Measurements from ENCODE around the gene GOLGA6L25. TPM values are rescaled to one million over a fixed set of nuclear protein-coding genes. Genes with fewer than 3 reads are reported as not detected.

The GOLGA6L25 gene, protein sequence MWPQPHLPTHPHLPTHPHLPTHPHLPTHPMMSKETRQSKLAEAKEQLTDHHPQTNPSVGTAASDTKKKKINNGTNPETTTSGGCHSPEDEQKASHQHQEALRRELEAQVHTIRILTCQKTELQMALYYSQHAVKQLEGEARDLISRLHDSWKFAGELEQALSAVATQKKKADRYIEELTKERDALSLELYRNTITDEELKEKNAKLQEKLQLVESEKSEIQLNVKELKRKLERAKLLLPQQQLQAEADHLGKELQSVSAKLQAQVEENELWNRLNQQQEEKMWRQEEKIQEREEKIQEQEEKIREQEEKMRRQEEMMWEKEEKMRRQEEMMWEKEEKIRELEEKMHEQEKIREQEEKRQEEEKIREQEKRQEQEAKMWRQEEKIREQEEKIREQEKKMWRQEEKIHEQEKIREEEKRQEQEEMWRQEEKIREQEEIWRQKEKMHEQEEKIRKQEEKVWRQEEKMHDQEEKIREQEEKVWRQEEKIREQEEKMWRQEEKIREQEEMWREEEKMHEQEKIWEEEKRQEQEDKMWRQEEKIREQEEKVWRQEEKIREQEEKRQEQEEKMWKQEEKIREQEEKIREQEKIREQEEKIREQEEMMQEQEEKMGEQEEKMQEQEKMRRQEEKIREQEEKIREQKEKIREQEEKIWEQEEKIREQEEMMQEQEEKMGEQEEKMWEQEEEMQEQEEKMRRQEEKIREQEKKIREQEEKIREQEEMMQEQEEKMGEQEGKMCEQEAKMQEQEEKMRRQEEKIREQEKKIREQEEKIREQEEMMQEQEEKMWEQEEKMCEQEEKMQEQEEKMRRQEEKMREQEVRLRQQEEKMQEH
- not detected in 2 replicates for total RNA-seq

DNA sequence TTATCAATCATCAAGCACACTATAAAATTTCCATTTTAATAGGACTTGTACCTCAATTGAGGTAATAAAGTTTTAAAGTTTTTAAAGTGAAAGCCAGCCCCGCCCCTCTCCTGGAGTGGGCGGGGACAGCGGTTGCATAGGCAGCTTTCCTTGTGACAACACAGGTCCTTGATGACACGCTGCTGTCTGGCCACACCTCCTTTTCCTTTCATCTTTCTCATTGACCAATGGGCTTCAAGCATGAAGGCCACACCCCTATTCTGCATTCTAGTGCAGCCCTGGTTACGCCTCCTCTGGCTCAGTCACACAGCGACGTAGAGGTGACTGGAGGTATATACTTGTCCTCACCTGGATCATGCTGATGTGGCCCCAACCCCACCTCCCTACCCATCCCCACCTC lies at the start of gene GOLGA6L25:
GOLGA6L25 (plus strand) TSS at position 301 of the 400 bp plus-strand sequence; CDS start at position 362, 61 bp downstream.

DNA sequence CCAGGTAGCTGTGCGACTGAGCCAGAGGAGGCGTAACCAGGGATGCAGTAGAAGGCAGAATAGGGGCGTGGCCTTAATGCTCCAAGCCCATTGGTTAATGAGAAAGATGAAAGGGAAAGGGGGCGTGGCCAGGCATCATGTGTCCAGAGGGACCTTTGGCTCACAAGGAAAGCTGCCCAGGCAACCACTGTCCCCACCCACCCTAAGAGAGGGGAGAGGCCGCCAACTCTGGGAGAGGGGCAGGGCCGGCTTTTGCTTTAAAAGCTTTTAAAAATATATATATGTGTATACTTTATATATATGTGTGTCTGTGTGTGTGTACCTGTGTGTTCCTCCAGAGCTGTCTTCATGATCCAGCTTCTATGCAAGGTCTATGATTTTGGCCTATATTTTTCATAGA lies 20.4 kb upstream of the GOLGA6L25 start, which contains the start of gene GOLGA8G:
GOLGA8G (minus strand) TSS at position 18 of the 400 bp plus-strand sequence. CDS start 62 bp downstream, outside the sequence.

Small RNAs within 50 kb of the gene (small RNA-seq; reads per million reads assigned to genes)
- gene AC138749.2 (not detected), gene RF00017 (not detected)

Other genes with a start within 250 kb of the GOLGA6L25 start
- 47.8 and 55.0 TPM in 2 replicates for gene HERC2, start 231.4 kb upstream of the GOLGA6L25 start, total RNA-seq
- gene GOLGA6L24, start 195.5 kb upstream of the GOLGA6L25 start, total RNA-seq: not detected in 2 replicates
- not detected in 2 replicates for gene GOLGA8F, start 174.9 kb upstream of the GOLGA6L25 start, total RNA-seq
- under 0.01 TPM in 1 of 2 replicates, not detected in the other for gene GOLGA8G, start 20.6 kb upstream of the GOLGA6L25 start, total RNA-seq
- gene GOLGA8M, start 158.9 kb downstream of the GOLGA6L25 start, total RNA-seq: 0.16 and 0.73 TPM in 2 replicates